ENCODE data around the gene ROR2. TPM values are rescaled to one million over a fixed set of nuclear protein-coding genes. Genes with fewer than 3 reads are reported as not detected.

Gene ROR2
- total and polyA plus RNA-seq, 2 donors (not counting 3 experiments of a cell fraction or from before 2014, with no cell fraction given): not detected

DNA sequence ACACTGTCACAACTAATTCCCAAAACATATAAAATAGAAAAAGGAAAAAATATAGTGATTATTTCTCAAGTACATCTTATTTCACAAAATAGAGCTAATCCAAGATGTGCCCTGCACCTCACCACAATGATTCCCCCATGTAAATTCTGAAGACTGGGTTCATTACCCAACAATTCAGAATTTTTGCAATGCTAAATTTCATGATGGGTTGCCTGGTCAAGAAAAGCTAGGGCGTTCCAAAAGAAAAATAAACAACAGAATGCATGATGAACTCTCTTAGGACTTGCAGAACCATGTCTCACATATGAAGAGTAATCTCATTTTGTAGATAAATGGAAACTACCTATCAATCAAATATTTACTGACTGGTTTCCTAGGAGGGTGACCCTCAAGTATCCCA, 266.8 kb downstream of the ROR2 start:
- Histone ChIP-seq H2AFZ (ENCODE audit: low read depth, low read length) (no peak overlapping the region), H3K4me1 (ENCODE audit: control insufficient read depth, extremely low read depth, insufficient read depth, low read length) (no peaks in the 10 kb centered on the region), H3K4me2 (ENCODE audit: insufficient read depth, low read length) (no peak overlapping the region), H3K79me2 (ENCODE audit: control insufficient read depth, insufficient read depth, low read length) (no peaks in the 10 kb centered on the region), H3K4me3 (replicated peaks in 1 of 3; ENCODE audit: insufficient read depth in 1 of 3, low read depth in 1 of 3, low read length in 3 of 3) (no peak overlapping the region), H3K27me3 (ENCODE audit: control insufficient read depth in 2 of 2, insufficient read depth in 2 of 2, low read length in 2 of 2) (peaks cover 0 to 2% of the 10 kb centered on the region in 2 experiments), H3K27ac (ENCODE audit: insufficient read depth, low read depth, low read length) (no peak overlapping the region), H3K9ac (replicated peaks; ENCODE audit: extremely low read depth, insufficient read depth, low read length) (no peak overlapping the region), H3K36me3 (ENCODE audit: control insufficient read depth in 2 of 2, extremely low read depth in 1 of 2, insufficient read depth in 2 of 2, low read length in 2 of 2) (no peaks in the 10 kb centered on the region), H4K20me1 (replicated peaks; ENCODE audit: control insufficient read depth, extremely low read depth, insufficient read depth, low read length) (no peaks in the 10 kb centered on the region), H3K9me1 (replicated peaks; ENCODE audit: control insufficient read depth, extremely low read depth, insufficient read depth, low read length) (no peaks in the 10 kb centered on the region), H3K9me3 (replicated peaks; ENCODE audit: control insufficient read depth, insufficient read depth, low read length) (no peaks in the 10 kb centered on the region)
- ChIA-PET POLR2A (no interaction called here), CTCF (interaction anchor here (1.2 to 3.1 kb wide), 3 partner anchors 35 to 768 kb away, joined by 3 to 48 read pairs (median 4); no protein-coding TSS in a partner anchor)
- dilution Hi-C loops (cut with MboI; ENCODE audit: extremely low pct_ligation_motif_present, low sequenced_read_pairs): no loop called here
- BruUV-seq (replicated peaks): no TSS peak
- FAIRE-seq: no peak
- TF ChIP-seq, protein P1, sequence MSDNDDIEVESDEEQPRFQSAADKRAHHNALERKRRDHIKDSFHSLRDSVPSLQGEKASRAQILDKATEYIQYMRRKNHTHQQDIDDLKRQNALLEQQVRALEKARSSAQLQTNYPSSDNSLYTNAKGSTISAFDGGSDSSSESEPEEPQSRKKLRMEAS (IDR thresholded peaks at IDR 0.05; ENCODE audit: insufficient read depth, insufficient read length): no peak
- TF ChIP-seq JUN (IDR thresholded peaks at IDR 0.05; ENCODE audit: borderline replicate concordance, insufficient read depth, insufficient read length, low read depth) (no peak), POLR2AphosphoS5 (IDR thresholded peaks at IDR 0.05; ENCODE audit: insufficient read depth, low read depth, low read length) (no peak), EZH2 (IDR thresholded peaks at IDR 0.05; ENCODE audit: borderline replicate concordance, low read depth, low read length, severe bottlenecking) (no peak)
- no peak for DNase-seq (ENCODE audit: low read depth, low spot score)
- intact Hi-C loops (cut with micrococcal nuclease): no loop called here

DNA sequence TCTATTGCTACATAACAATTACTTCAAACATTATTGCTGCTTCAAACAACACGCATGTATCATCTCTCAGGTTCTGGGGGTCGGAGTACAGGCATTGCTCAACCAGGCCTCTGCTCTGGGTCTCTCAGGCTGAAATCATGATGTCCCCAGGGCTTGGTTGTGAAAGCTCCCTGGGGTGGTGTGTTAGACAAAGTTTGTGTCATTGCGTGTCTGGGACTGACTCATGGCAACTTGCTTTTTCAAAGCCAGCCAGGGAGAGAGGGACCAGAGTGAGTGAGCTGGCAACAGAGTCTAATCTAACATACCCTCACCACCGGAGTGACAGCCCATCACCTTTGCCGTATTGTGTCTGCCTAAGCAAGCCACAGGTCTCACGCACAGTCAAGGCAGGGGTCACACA, 267.2 kb downstream of the ROR2 start:
- Histone ChIP-seq H3K27ac (ENCODE audit: insufficient read depth, low read depth, low read length) (no peak overlapping the region), H3K27me3 (ENCODE audit: control insufficient read depth in 2 of 2, insufficient read depth in 2 of 2, low read length in 2 of 2) (peaks cover 0 to 2% of the 10 kb centered on the region in 2 experiments), H3K9me3 (replicated peaks; ENCODE audit: control insufficient read depth, insufficient read depth, low read length) (no peaks in the 10 kb centered on the region), H3K4me2 (ENCODE audit: insufficient read depth, low read length) (no peak overlapping the region), H3K9me1 (replicated peaks; ENCODE audit: control insufficient read depth, extremely low read depth, insufficient read depth, low read length) (no peaks in the 10 kb centered on the region), H2AFZ (ENCODE audit: low read depth, low read length) (no peak overlapping the region), H3K9ac (replicated peaks; ENCODE audit: extremely low read depth, insufficient read depth, low read length) (no peak overlapping the region), H3K79me2 (ENCODE audit: control insufficient read depth, insufficient read depth, low read length) (no peaks in the 10 kb centered on the region), H3K4me1 (ENCODE audit: control insufficient read depth, extremely low read depth, insufficient read depth, low read length) (no peaks in the 10 kb centered on the region), H3K36me3 (ENCODE audit: control insufficient read depth in 2 of 2, extremely low read depth in 1 of 2, insufficient read depth in 2 of 2, low read length in 2 of 2) (no peaks in the 10 kb centered on the region), H4K20me1 (replicated peaks; ENCODE audit: control insufficient read depth, extremely low read depth, insufficient read depth, low read length) (no peaks in the 10 kb centered on the region), H3K4me3 (replicated peaks in 1 of 3; ENCODE audit: insufficient read depth in 1 of 3, low read depth in 1 of 3, low read length in 3 of 3) (no peak overlapping the region)
- CTCF ChIA-PET: interaction anchor here (1.6 to 3.1 kb wide), 2 partner anchors 240 to 768 kb away, joined by 3 to 48 read pairs; no protein-coding TSS in a partner anchor
- FAIRE-seq (no peak), DNase-seq (ENCODE audit: low read depth, low spot score) (no peak)
- no TSS peak for BruUV-seq (replicated peaks)
- dilution Hi-C loops (cut with MboI; ENCODE audit: extremely low pct_ligation_motif_present, low sequenced_read_pairs): no loop called here
- intact Hi-C loops (cut with micrococcal nuclease): no loop called here
- TF ChIP-seq POLR2AphosphoS5 (IDR thresholded peaks at IDR 0.05; ENCODE audit: insufficient read depth, low read depth, low read length) (no peak), EZH2 (IDR thresholded peaks at IDR 0.05; ENCODE audit: borderline replicate concordance, low read depth, low read length, severe bottlenecking) (no peak), MYC (IDR thresholded peaks at IDR 0.05; ENCODE audit: low read depth, low read length) (no peak), POLR2A (IDR thresholded peaks at IDR 0.05; ENCODE audit: low read depth, low read length) (no peak), FOS (IDR thresholded peaks at IDR 0.05; ENCODE audit: borderline replicate concordance, insufficient read depth, low read length) (no peak), JUN (IDR thresholded peaks at IDR 0.05; ENCODE audit: borderline replicate concordance, insufficient read depth, insufficient read length, low read depth) (no peak), GATA2 (IDR thresholded peaks at IDR 0.05; ENCODE audit: insufficient read depth, insufficient read length, low read depth, low read length) (no peak)
- TF ChIP-seq, protein P1 (IDR thresholded peaks at IDR 0.05; ENCODE audit: insufficient read depth, insufficient read length): no peak
- POLR2A ChIA-PET: no interaction called here

Data from endothelial cell of umbilical vein (primary cell).